Sciatic nerve (tissue), 2 donors: ENCODE measurements around the gene PARD6G. TPM values are rescaled to one million over a fixed set of nuclear protein-coding genes. Genes with fewer than 3 reads are reported as not detected.
"Not testable (repeated sequence)": the region's sequence is repeated elsewhere in the genome, so short reads cannot be mapped to it uniquely, and the experiment has no call there.

Experiments used
- ATAC-seq: fragments of 200-7000 bp; cut with Tn5 transposase; one replicate; pipeline ENCODE4 v1.9.1; 2020; ENCODE audit warnings: mild to moderate bottlenecking, moderate library complexity
- DNase-seq: peaks from one replicate; pipeline ENCODE4 v3.0.0-alpha.2; 2020; ENCODE audit warnings: low spot score
- intact Hi-C: fragments of 100-400 bp; cut with DNase I; formaldehyde crosslinking; loops from one replicate; pipeline ENCODE4 v1.14.2; 2022
- total RNA-seq: library from RNA; stranded (reverse); fragmentation: NEBNext Ultra II Directional; extraction: Animal tissue kit (Norgen Biotek cat#: 25700); gene quantifications from one replicate; pipeline ENCODE4 v1.2.1, GENCODE V29; 2021
- donor health status: DM: no; HTN: no; CAD: no.
- donor health status: DM: no; HTN: no; CAD: no.

PARD6G gene
- total RNA-seq, 1 donor from 2014 or later = 11.2 TPM

GRCh38 chr18:80223581-80224148, 23.6 kb downstream of the PARD6G start:
- DNase-seq = no peak
- intact Hi-C loops = no loop called here
- ATAC-seq = no peak

GRCh38 chr18:80219488-80219887, 27.8 kb downstream of the PARD6G start:
- intact Hi-C loops, DNase-seq, ATAC-seq: not testable (repeated sequence)

GRCh38 chr18:80218341-80219227, 28.7 kb downstream of the PARD6G start:
- DNase-seq (no peak), ATAC-seq (no peak)
- intact Hi-C loops = no loop called here

GRCh38 chr18:80213182-80213581, 34.1 kb downstream of the PARD6G start:
- no peak for DNase-seq
- intact Hi-C loops = no loop called here
- no peak for ATAC-seq

- DNase-seq (no peak), ATAC-seq (peak; percentile 20)
- intact Hi-C loops = no loop called here
These were observed 36.8 kb downstream of the PARD6G start for GRCh38 chr18:80210312-80211083.

- intact Hi-C loops = no loop called here
- ATAC-seq (no peak), DNase-seq (no peak)
These were observed 38.7 kb downstream of the PARD6G start for GRCh38 chr18:80208620-80209019.

GRCh38 chr18:80205294-80205693, 42.0 kb downstream of the PARD6G start:
- intact Hi-C loops = no loop called here
- ATAC-seq (no peak), DNase-seq (no peak)

GRCh38 chr18:80204142-80204541, 43.2 kb downstream of the PARD6G start:
- no peak for ATAC-seq
- DNase-seq = no peak
- intact Hi-C loops = no loop called here

- ATAC-seq = no peak
- no peak for DNase-seq
- intact Hi-C loops = no loop called here
These were observed 44.1 kb downstream of the PARD6G start for GRCh38 chr18:80203249-80203648.

GRCh38 chr18:80202264-80202998, 44.9 kb downstream of the PARD6G start:
- DNase-seq = no peak
- intact Hi-C loops = no loop called here
- ATAC-seq = no peak

- ATAC-seq (no peak), DNase-seq (no peak)
- intact Hi-C loops = no loop called here
These were observed 45.6 kb downstream of the PARD6G start for GRCh38 chr18:80201739-80202138.

- DNase-seq = no peak
- no peak for ATAC-seq
- intact Hi-C loops = no loop called here
These were observed 46.2 kb downstream of the PARD6G start for GRCh38 chr18:80200932-80201672.

- ATAC-seq (no peak), DNase-seq (no peak)
- intact Hi-C loops = no loop called here
These were observed 47.0 kb downstream of the PARD6G start for GRCh38 chr18:80200171-80200931.

GRCh38 chr18:80198994-80199748, 48.1 kb downstream of the PARD6G start:
- DNase-seq (no peak), ATAC-seq (no peak)
- intact Hi-C loops = no loop called here

- no peak for DNase-seq
- ATAC-seq = no peak
- intact Hi-C loops = no loop called here
These were observed 48.9 kb downstream of the PARD6G start for GRCh38 chr18:80198391-80198790.

- no peak for DNase-seq
- ATAC-seq = no peak
- intact Hi-C loops = no loop called here
These were observed 49.8 kb downstream of the PARD6G start for GRCh38 chr18:80197528-80197927.
